ENCODE data around the gene DPP9. TPM values are rescaled to one million over a fixed set of nuclear protein-coding genes. Genes with fewer than 3 reads are reported as not detected.

DPP9 gene
- total and polyA plus RNA-seq, 2 of the 8 experiments (the other 6 are each of a cell fraction or from before 2014, with no cell fraction given), result 11.6 to 40.7 TPM

GRCh38 chr19:4763021-4763420 is 39.4 kb upstream of the DPP9 start:
- H2BK20ac ChIP-seq (ENCODE audit: low read length), result no peak overlapping the region
- no peaks in the 10 kb centered on the region for H3K9me3 ChIP-seq (ENCODE audit: insufficient read depth in 2 of 2, low read depth in 1 of 2, low read length in 1 of 2)
- no peak overlapping the region for H3K18ac ChIP-seq (ENCODE audit: extremely low read depth, low read length)
- H2BK12ac ChIP-seq (ENCODE audit: low read depth, low read length), result no peak overlapping the region
- no peak overlapping the region for H3K14ac ChIP-seq (ENCODE audit: insufficient read length)
- H3K27ac ChIP-seq (ENCODE audit: low read depth, low read length), result no peak overlapping the region
- no peaks in the 10 kb centered on the region for H4K20me1 ChIP-seq (replicated peaks in 1 of 2; ENCODE audit: control insufficient read depth in 1 of 2, insufficient read depth in 2 of 2, low read length in 2 of 2)
- H3K56ac ChIP-seq (replicated peaks; ENCODE audit: insufficient read length, low read depth, low read length), result no peak overlapping the region
- no peak overlapping the region for H3K4ac ChIP-seq (replicated peaks; ENCODE audit: insufficient read length, low read depth, low read length)
- H3K36me3 ChIP-seq (ENCODE audit: control insufficient read depth in 2 of 4, insufficient read depth in 4 of 4, low read length in 3 of 4), result no peaks in the 10 kb centered on the region
- no peak for DNase-seq (ENCODE audit: low read depth in 1 of 2, low spot score in 2 of 2)
- H3K79me2 ChIP-seq (ENCODE audit: control insufficient read depth in 1 of 2, insufficient read depth in 2 of 2, low read length in 2 of 2), result no peaks in the 10 kb centered on the region
- H2AFZ ChIP-seq (ENCODE audit: low read length), result no peak overlapping the region
- H3K27me3 ChIP-seq (replicated peaks in 1 of 4; ENCODE audit: control insufficient read depth in 3 of 4, extremely low read depth in 1 of 4, insufficient read depth in 3 of 4, low read length in 3 of 4), result peaks cover 0 to 10% (median 6%) of the 10 kb centered on the region in 4 experiments; a peak in 5 of 7 replicates
- H4K91ac ChIP-seq (replicated peaks; ENCODE audit: insufficient read length, low read length), result no peak overlapping the region
- peaks cover 0 to 3% (median 2%) of the 10 kb centered on the region in 4 experiments; a peak in 3 of 7 replicates for H3K4me1 ChIP-seq (replicated peaks in 1 of 4; ENCODE audit: control insufficient read depth in 3 of 4, insufficient read depth in 4 of 4, low read length in 3 of 4)
- WGBS, 2 experiments (ENCODE audit: extremely low coverage in 1 of 2, insufficient coverage in 1 of 2, insufficient read length in 1 of 2, insufficient replicate concordance in 2 of 2, low coverage in 1 of 2, low lambda C conversion rate in 2 of 2, missing lambda C conversion rate in 1 of 2), result 84% methylated on average over 6 of the region's 6 CpGs; no CpG with 5 or more reads in 1 of the 2 experiments
- no peak overlapping the region for H3K9ac ChIP-seq (replicated peaks in 1 of 4; ENCODE audit: extremely low read depth in 1 of 4, low read depth in 3 of 4, low read length in 3 of 4)
- FAIRE-seq, result no peak
- no peak overlapping the region for H2AK5ac ChIP-seq (ENCODE audit: low read depth, low read length)
- H3K23me2 ChIP-seq (ENCODE audit: low read depth, low read length), result peaks cover 5% of the 10 kb centered on the region; the same call in 1 of the 2 replicates
- no peak overlapping the region for H4K5ac ChIP-seq (ENCODE audit: insufficient read length, low read depth, low read length)
- ChIA-PET POLR2A (ENCODE audit: partially characterized antibody) (interaction anchor here (1.0 kb wide), 1 partner anchor 9 kb away, joined by 3 read pairs; no protein-coding TSS in a partner anchor), CTCF (ENCODE audit: partially characterized antibody) (interaction anchor here (1.1 to 3.3 kb wide), 2 partner anchors 28 to 798 kb away, joined by 3 to 11 read pairs; partner anchors contain the start of gene FEM1A)
- no peaks in the 10 kb centered on the region for H3K79me1 ChIP-seq (ENCODE audit: low read depth, low read length)
- H2BK5ac ChIP-seq (ENCODE audit: low read depth, low read length), result no peak overlapping the region
- no peak overlapping the region for H3K4me2 ChIP-seq (ENCODE audit: insufficient read depth in 1 of 2, low read depth in 2 of 2, low read length in 2 of 2)
- H3K23ac ChIP-seq (ENCODE audit: insufficient read length), result no peak overlapping the region
- H3K4me3 ChIP-seq (ENCODE audit: extremely low read depth in 1 of 4, insufficient read depth in 2 of 4, low read depth in 3 of 4, low read length in 4 of 4), result no peak overlapping the region
- H2BK120ac ChIP-seq (replicated peaks; ENCODE audit: low read depth, low read length), result no peak overlapping the region
- no peak overlapping the region for H4K8ac ChIP-seq (ENCODE audit: extremely low read depth, insufficient read depth, low read length)
- H2BK15ac ChIP-seq (ENCODE audit: low read length), result no peak overlapping the region
- TF ChIP-seq RAD21 (IDR thresholded peaks at IDR 0.05 in 1 of 2, conservative IDR thresholded peaks at IDR 0.05 in 1 of 2; ENCODE audit: low read depth in 2 of 2, low read length in 2 of 2), result no peak
- no peak for TF ChIP-seq TAF1 (IDR thresholded peaks at IDR 0.05; ENCODE audit: low read depth, low read length)
- TF ChIP-seq SIX5 (IDR thresholded peaks at IDR 0.05; ENCODE audit: low read depth, low read length), result no peak
- no peak for TF ChIP-seq HDAC2 (IDR thresholded peaks at IDR 0.05; ENCODE audit: borderline replicate concordance in 1 of 2, low read depth in 2 of 2, low read length in 2 of 2)
- TF ChIP-seq NANOG (IDR thresholded peaks at IDR 0.05; ENCODE audit: insufficient read depth, low read depth, low read length, poor library complexity, severe bottlenecking), result no peak
- TF ChIP-seq POLR2AphosphoS5 (IDR thresholded peaks at IDR 0.05; ENCODE audit: low read depth, low read length), result no peak
- TF ChIP-seq CTBP2 (IDR thresholded peaks at IDR 0.05; ENCODE audit: borderline replicate concordance, insufficient read depth, insufficient read length, low read length), result no peak
- TF ChIP-seq KDM4A (IDR thresholded peaks at IDR 0.05; ENCODE audit: low read depth, low read length, severe bottlenecking), result no peak
- TF ChIP-seq TCF12 (IDR thresholded peaks at IDR 0.05; ENCODE audit: low read depth, low read length), result no peak
- TF ChIP-seq CTCF (IDR thresholded peaks at IDR 0.05; ENCODE audit: control extremely low read depth in 1 of 3, insufficient read depth in 1 of 3, low read depth in 1 of 3, low read length in 3 of 3), result no peak
